HepG2 (cell line): ENCODE results near the gene BMP6. TPM values are rescaled to one million over a fixed set of nuclear protein-coding genes. Genes with fewer than 3 reads are reported as not detected.

Experiments used
- BCL3 ChIP-seq: sonication (generic); formaldehyde crosslinking; IDR thresholded peaks from 2 replicates; pipeline ENCODE4 v1.5.1; 2020; ENCODE audit warnings: mild to moderate bottlenecking, missing genetic modification reagents, moderate library complexity
- HDAC1 ChIP-seq: sonication (generic); formaldehyde crosslinking; IDR thresholded peaks from 2 replicates; pipeline ENCODE4 v1.5.1; 2020; ENCODE audit warnings: mild to moderate bottlenecking, missing genetic modification reagents
- HOXA7 ChIP-seq: sonication (generic); formaldehyde crosslinking; IDR thresholded peaks from 2 replicates; pipeline ENCODE4 v1.8.1; 2022; ENCODE audit warnings: mild to moderate bottlenecking, missing genetic modification reagents, moderate library complexity
- MTA1 ChIP-seq: sonication (generic); formaldehyde crosslinking; IDR thresholded peaks from 2 replicates; pipeline ENCODE4 v1.4.0; 2020; ENCODE audit warnings: missing genetic modification reagents, mild to moderate bottlenecking, borderline replicate concordance
- MTF1 ChIP-seq: sonication (generic); formaldehyde crosslinking; IDR thresholded peaks from 2 replicates; pipeline ENCODE4 v1.5.0; 2020; ENCODE audit warnings: missing genetic modification reagents
- SALL1 ChIP-seq: sonication (generic); formaldehyde crosslinking; IDR thresholded peaks from 2 replicates; pipeline ENCODE4 v1.8.0; 2022; ENCODE audit warnings: mild to moderate bottlenecking, missing genetic modification reagents
- SNAPC2 ChIP-seq: sonication (generic); formaldehyde crosslinking; IDR thresholded peaks from 2 replicates; pipeline ENCODE4 v1.8.1; 2022; ENCODE audit warnings: mild to moderate bottlenecking, missing genetic modification reagents
- TARDBP ChIP-seq: sonication (generic); formaldehyde crosslinking; IDR thresholded peaks from 2 replicates; pipeline ENCODE4 v1.8.0; 2022; ENCODE audit warnings: mild to moderate bottlenecking, missing genetic modification reagents
- ZNF256 ChIP-seq: sonication (generic); formaldehyde crosslinking; conservative IDR thresholded peaks from 2 replicates; pipeline ENCODE4 v1.4.0; 2020; ENCODE audit warnings: missing genetic modification reagents
- ZNF263 ChIP-seq: sonication (generic); formaldehyde crosslinking; IDR thresholded peaks from 2 replicates; pipeline ENCODE4 v1.4.0; 2020; ENCODE audit warnings: missing genetic modification reagents
- ZNF274 ChIP-seq: sonication (generic); formaldehyde crosslinking; IDR thresholded peaks from 2 replicates; pipeline ENCODE4 v1.5.1; 2020; ENCODE audit warnings: mild to moderate bottlenecking, missing genetic modification reagents
- ZNF556 ChIP-seq: sonication (generic); formaldehyde crosslinking; IDR thresholded peaks from 2 replicates; pipeline ENCODE4 v1.4.0; 2020; ENCODE audit warnings: mild to moderate bottlenecking, missing genetic modification reagents, borderline replicate concordance
- ZNF562 ChIP-seq: sonication (generic); formaldehyde crosslinking; IDR thresholded peaks from 2 replicates; pipeline ENCODE4 v1.8.0; 2022; ENCODE audit warnings: missing genetic modification reagents, borderline replicate concordance
- ZNF713 ChIP-seq: sonication (generic); formaldehyde crosslinking; IDR thresholded peaks from 2 replicates; pipeline ENCODE4 v1.4.0; 2020; ENCODE audit warnings: mild to moderate bottlenecking, missing genetic modification reagents
- ZNF720 ChIP-seq: sonication (generic); formaldehyde crosslinking; IDR thresholded peaks from 2 replicates; pipeline ENCODE4 v1.4.0; 2020; ENCODE audit warnings: missing genetic modification reagents
- ZNF75D ChIP-seq: sonication (generic); formaldehyde crosslinking; IDR thresholded peaks from 2 replicates; pipeline ENCODE4 v1.8.1; 2023; ENCODE audit warnings: missing genetic modification reagents, mild to moderate bottlenecking, borderline replicate concordance
- ZNF781 ChIP-seq: sonication (generic); formaldehyde crosslinking; IDR thresholded peaks from 2 replicates; pipeline ENCODE4 v1.5.1; 2020; ENCODE audit warnings: borderline replicate concordance, mild to moderate bottlenecking, missing genetic modification reagents; ENCODE audit errors: not compliant biosample characterization
- ZNF800 ChIP-seq: sonication (generic); formaldehyde crosslinking; IDR thresholded peaks from 2 replicates; pipeline ENCODE4 v1.4.0; 2020; ENCODE audit warnings: missing genetic modification reagents
- polyA plus RNA-seq, 8 experiments: library from polyadenylated mRNA; depleted of rRNA in 3 of 8; stranded (reverse) in 7 of 8; unstranded in 1 of 8; fragments of >200 nt; fragmentation: Illumina TruSeq in 4 of 8; extraction: Trizol in 4 of 8; gene quantifications; 2 replicates each; pipeline versions ENCODE4 v1.2.1 to v1.2.3, GENCODE V29; 2011 to 2016; ENCODE audit warnings: low read depth in 4 of 8, missing spikeins in 1 of 8, mixed read lengths in 1 of 8; ENCODE audit not compliant: insufficient read depth in 1 of 8
- total RNA-seq, 5 experiments: library from RNA; depleted of rRNA; stranded (reverse); fragments of >200 nt; fragmentation: Illumina TruSeq; extraction: Trizol; gene quantifications; 2 replicates each; pipeline ENCODE4 v1.2.3, GENCODE V29; 2016; ENCODE audit warnings: low read depth in 1 of 5
- TF ChIP-seq, protein P1 (sequence below): sonication (generic); formaldehyde crosslinking; IDR thresholded peaks from 2 replicates; pipeline ENCODE4 v1.5.0; 2020; ENCODE audit warnings: missing genetic modification reagents, mild to moderate bottlenecking, borderline replicate concordance
- TF ChIP-seq, protein P2 (sequence below): sonication (generic); formaldehyde crosslinking; IDR thresholded peaks from 2 replicates; pipeline ENCODE4 v1.4.0; 2020; ENCODE audit warnings: missing genetic modification reagents
- TF ChIP-seq, protein P3 (sequence below): sonication (generic); formaldehyde crosslinking; IDR thresholded peaks from 2 replicates; pipeline ENCODE4 v1.5.0; 2020; ENCODE audit warnings: missing genetic modification reagents

The BMP6 gene
- total and polyA plus RNA-seq, 2 of the 13 experiments (the other 11 are each of a cell fraction or from before 2014, with no cell fraction given), result 0.09 to 0.18 TPM

- TF ChIP-seq HOXA7 (CRISPR knock-in tag), result no peak
- no peak for TF ChIP-seq ZNF800 (CRISPR knock-in tag)
- no peak for TF ChIP-seq ZNF713
- no peak; the same call in 1 of the 2 replicates for TF ChIP-seq HDAC1 (CRISPR knock-in tag)
- peak; percentile 99 for TF ChIP-seq ZNF556
- peak; percentile 37; the same call in 1 of the 2 replicates for TF ChIP-seq MTA1 (CRISPR knock-in tag)
- TF ChIP-seq, protein P1, sequence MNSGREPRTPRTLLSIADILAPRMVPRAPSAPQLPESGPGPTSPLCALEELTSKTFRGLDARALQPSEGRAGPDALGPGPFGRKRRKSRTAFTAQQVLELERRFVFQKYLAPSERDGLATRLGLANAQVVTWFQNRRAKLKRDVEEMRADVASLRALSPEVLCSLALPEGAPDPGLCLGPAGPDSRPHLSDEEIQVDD (CRISPR knock-in tag), result no peak
- no peak for TF ChIP-seq ZNF75D (CRISPR knock-in tag)
- TF ChIP-seq ZNF781 (CRISPR knock-in tag), result no peak
- TF ChIP-seq SNAPC2 (CRISPR knock-in tag), result 0 out of 2 replicates have a peak, but pooled peaks have one; percentile 30
- TF ChIP-seq, protein P2, sequence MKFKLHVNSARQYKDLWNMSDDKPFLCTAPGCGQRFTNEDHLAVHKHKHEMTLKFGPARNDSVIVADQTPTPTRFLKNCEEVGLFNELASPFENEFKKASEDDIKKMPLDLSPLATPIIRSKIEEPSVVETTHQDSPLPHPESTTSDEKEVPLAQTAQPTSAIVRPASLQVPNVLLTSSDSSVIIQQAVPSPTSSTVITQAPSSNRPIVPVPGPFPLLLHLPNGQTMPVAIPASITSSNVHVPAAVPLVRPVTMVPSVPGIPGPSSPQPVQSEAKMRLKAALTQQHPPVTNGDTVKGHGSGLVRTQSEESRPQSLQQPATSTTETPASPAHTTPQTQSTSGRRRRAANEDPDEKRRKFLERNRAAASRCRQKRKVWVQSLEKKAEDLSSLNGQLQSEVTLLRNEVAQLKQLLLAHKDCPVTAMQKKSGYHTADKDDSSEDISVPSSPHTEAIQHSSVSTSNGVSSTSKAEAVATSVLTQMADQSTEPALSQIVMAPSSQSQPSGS (CRISPR knock-in tag), result no peak
- peak; percentile 32; the same call in 1 of the 2 replicates for TF ChIP-seq TARDBP (CRISPR knock-in tag)
- TF ChIP-seq, protein P3, sequence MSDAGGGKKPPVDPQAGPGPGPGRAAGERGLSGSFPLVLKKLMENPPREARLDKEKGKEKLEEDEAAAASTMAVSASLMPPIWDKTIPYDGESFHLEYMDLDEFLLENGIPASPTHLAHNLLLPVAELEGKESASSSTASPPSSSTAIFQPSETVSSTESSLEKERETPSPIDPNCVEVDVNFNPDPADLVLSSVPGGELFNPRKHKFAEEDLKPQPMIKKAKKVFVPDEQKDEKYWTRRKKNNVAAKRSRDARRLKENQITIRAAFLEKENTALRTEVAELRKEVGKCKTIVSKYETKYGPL, result no peak
- TF ChIP-seq ZNF562, result no peak
- 0 out of 2 replicates have a peak, but pooled peaks have one; percentile 17 for TF ChIP-seq ZNF263 (CRISPR knock-in tag)
- TF ChIP-seq ZNF274 (CRISPR knock-in tag), result no peak
- no peak for TF ChIP-seq BCL3
- peak; percentile 70; the same call in 1 of the 2 replicates for TF ChIP-seq SALL1 (CRISPR knock-in tag)
- no peak for TF ChIP-seq ZNF720 (CRISPR knock-in tag)
- no peak for TF ChIP-seq ZNF256 (CRISPR knock-in tag)
- TF ChIP-seq MTF1 (CRISPR knock-in tag), result no peak
Observed at GRCh38 chr6:7917729-7918128, 191.8 kb downstream of the BMP6 start (continued).
